ENCODE measurements around the gene MLPH.

DNA sequence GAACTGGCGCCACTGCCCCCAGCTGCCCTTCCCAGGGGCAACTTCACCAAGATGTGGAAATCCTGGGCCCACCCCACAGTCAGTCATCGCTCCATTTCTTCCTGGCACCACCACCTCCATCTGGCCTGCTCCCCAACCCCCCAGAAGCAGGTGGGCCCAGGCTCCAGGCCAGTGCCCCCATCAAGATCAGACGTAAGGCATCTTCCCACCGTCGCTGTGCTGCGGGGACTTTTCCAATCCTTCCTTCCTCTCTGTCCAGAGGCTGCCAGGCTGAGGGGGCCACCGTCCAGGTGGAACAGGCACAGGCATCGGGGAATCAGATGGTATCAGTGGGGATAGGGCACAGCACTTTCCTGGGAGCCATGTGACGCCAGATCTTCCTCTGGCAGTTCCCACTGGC lies 87.4 kb downstream of the MLPH start:
- TF ChIP-seq, protein P1, sequence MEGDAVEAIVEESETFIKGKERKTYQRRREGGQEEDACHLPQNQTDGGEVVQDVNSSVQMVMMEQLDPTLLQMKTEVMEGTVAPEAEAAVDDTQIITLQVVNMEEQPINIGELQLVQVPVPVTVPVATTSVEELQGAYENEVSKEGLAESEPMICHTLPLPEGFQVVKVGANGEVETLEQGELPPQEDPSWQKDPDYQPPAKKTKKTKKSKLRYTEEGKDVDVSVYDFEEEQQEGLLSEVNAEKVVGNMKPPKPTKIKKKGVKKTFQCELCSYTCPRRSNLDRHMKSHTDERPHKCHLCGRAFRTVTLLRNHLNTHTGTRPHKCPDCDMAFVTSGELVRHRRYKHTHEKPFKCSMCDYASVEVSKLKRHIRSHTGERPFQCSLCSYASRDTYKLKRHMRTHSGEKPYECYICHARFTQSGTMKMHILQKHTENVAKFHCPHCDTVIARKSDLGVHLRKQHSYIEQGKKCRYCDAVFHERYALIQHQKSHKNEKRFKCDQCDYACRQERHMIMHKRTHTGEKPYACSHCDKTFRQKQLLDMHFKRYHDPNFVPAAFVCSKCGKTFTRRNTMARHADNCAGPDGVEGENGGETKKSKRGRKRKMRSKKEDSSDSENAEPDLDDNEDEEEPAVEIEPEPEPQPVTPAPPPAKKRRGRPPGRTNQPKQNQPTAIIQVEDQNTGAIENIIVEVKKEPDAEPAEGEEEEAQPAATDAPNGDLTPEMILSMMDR (IDR thresholded peaks at IDR 0.05; ENCODE audit: insufficient read depth, low read length, poor library complexity, severe bottlenecking): no peak
- TF ChIP-seq EZH2phosphoT487 (conservative IDR thresholded peaks at IDR 0.05; ENCODE audit: low read length): no peak
